Transverse colon (tissue), 4 donors: ENCODE results near the gene PPP1R9A. TPM values are rescaled to one million over a fixed set of nuclear protein-coding genes. Genes with fewer than 3 reads are reported as not detected.

ENCODE experiments used
- DNase-seq: peaks from one replicate; pipeline ENCODE4 v3.0.0-alpha.2; 2019
- H3K27ac ChIP-seq, 4 donors: fragments of 200-600 bp; sonication (generic); 2 replicates each; pipeline ENCODE4 v1.5.1; 2016 to 2018; ENCODE audit warnings: inconsistent platforms in 4 of 4
- H3K27me3 ChIP-seq: fragments of 200-600 bp; sonication (generic); 2 replicates; pipeline ENCODE4 v1.5.1; 2017; ENCODE audit warnings: inconsistent platforms
- H3K36me3 ChIP-seq, 4 donors: fragments of 200-600 bp; sonication (generic); 2 replicates each; pipeline ENCODE4 v1.5.1; 2017 to 2019; ENCODE audit warnings: inconsistent platforms in 4 of 4
- H3K4me1 ChIP-seq, 4 donors: fragments of 200-600 bp; sonication (generic); 2 replicates each; pipeline ENCODE4 v1.5.1; 2017 to 2020; ENCODE audit warnings: inconsistent platforms in 4 of 4
- H3K4me3 ChIP-seq, 4 donors: fragments of 200-600 bp; sonication (generic); 1 replicate in 1 of 4; 2 replicates in 3 of 4; pipeline versions ENCODE4 v1.5.1 to v1.6.1; 2017 to 2019; ENCODE audit warnings: inconsistent platforms in 4 of 4
- H3K9me3 ChIP-seq, 2 donors: fragments of 200-600 bp; sonication (generic); 2 replicates each; pipeline ENCODE4 v1.5.1; 2017 to 2019; ENCODE audit warnings: inconsistent platforms in 2 of 2
- EP300 ChIP-seq: sonication (generic); formaldehyde crosslinking; IDR thresholded peaks from one replicate; pipeline ENCODE4 v1.6.1; 2017; ENCODE audit warnings: antibody characterized with exemption, low read depth
- POLR2A ChIP-seq: fragments of 450-650 bp; IDR thresholded peaks from one replicate; pipeline ENCODE4 v1.6.1; 2016; ENCODE audit warnings: antibody characterized with exemption, mild to moderate bottlenecking, moderate library complexity
- POLR2AphosphoS5 ChIP-seq, 3 donors: sonication (generic); formaldehyde crosslinking; IDR thresholded peaks; one replicate each; pipeline ENCODE4 v1.6.1; 2016; ENCODE audit warnings: antibody characterized with exemption in 3 of 3
- WGBS, 2 donors: methylation state at CpG; one replicate each; pipeline ENCODE4 v1.1.5; 2018; ENCODE audit warnings: low coverage in 1 of 2; 5-methylcytosine and 5-hydroxymethylcytosine counted together
- in situ Hi-C, 4 donors: fragments of 200-750 bp; cut with MboI; loops; one replicate each; pipeline versions ENCODE4 v1.15.0 to v1.15.1; 2017; ENCODE audit warnings: low sequenced_read_pairs in 3 of 4, low pct_ligation_motif_present in 1 of 4, low pct_unique_long_range_greater_than_20kb in 1 of 4
- intact Hi-C: fragments of 100-400 bp; cut with DNase I; formaldehyde crosslinking; loops from one replicate; pipeline ENCODE4 v1.15.1; 2023; ENCODE audit warnings: low total_unique reads
- total RNA-seq, 4 donors: library from RNA; depleted of rRNA; stranded (reverse); fragments of >200 nt; gene quantifications; one replicate each; pipeline ENCODE4 v1.1.0, GENCODE V29; 2016
- TF ChIP-seq, protein P1 (sequence below), 5 experiments: fragments of 200-600 bp in 3 of 5; fragments of 450-650 bp in 2 of 5; sonication (generic) in 3 of 5; IDR thresholded peaks; 1 replicate in 2 of 5; 2 replicates in 3 of 5; pipeline ENCODE4 v1.5.1; 2016 to 2017; ENCODE audit warnings: antibody characterized with exemption in 5 of 5, inconsistent platforms in 3 of 5, mild to moderate bottlenecking in 2 of 5, moderate library complexity in 1 of 5

The PPP1R9A gene
- total RNA-seq, 4 donors from 2014 or later, result 13.1 to 30.0 (median 23.2) TPM

DNA sequence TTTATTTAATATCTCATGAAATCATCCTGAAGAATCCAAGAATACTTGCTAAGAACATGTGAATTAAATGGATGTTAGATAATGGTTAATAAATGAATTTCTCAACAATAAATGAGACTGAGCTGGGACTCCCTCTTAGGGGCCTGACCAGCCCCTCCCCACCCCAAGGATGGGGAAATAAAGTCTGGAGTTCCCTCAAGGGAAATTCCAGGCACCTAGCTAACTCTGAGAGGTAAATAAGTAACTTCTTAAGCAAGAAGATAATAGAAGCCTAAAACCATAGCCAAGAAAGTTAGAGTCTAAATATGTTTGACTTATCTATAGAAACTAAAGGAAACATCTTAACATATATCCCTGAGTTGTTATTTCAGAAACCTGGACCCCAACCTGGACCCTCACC, 32.2 kb upstream of the PPP1R9A start:
- Histone ChIP-seq H3K9me3 (peaks cover 4 to 14% of the 10 kb centered on the region in 2 donors), H3K4me1 (no peaks in the 10 kb centered on the region), H3K36me3 (no peaks in the 10 kb centered on the region), H3K4me3 (no peak overlapping the region), H3K27me3 (no peaks in the 10 kb centered on the region), H3K27ac (no peak overlapping the region)
- in situ Hi-C loops (no loop called here), intact Hi-C loops (no loop called here)
- DNase-seq, result no peak
- no peak for TF ChIP-seq EP300
- TF ChIP-seq, protein P1, sequence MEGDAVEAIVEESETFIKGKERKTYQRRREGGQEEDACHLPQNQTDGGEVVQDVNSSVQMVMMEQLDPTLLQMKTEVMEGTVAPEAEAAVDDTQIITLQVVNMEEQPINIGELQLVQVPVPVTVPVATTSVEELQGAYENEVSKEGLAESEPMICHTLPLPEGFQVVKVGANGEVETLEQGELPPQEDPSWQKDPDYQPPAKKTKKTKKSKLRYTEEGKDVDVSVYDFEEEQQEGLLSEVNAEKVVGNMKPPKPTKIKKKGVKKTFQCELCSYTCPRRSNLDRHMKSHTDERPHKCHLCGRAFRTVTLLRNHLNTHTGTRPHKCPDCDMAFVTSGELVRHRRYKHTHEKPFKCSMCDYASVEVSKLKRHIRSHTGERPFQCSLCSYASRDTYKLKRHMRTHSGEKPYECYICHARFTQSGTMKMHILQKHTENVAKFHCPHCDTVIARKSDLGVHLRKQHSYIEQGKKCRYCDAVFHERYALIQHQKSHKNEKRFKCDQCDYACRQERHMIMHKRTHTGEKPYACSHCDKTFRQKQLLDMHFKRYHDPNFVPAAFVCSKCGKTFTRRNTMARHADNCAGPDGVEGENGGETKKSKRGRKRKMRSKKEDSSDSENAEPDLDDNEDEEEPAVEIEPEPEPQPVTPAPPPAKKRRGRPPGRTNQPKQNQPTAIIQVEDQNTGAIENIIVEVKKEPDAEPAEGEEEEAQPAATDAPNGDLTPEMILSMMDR (IDR thresholded peaks at IDR 0.05), result no peak
- TF ChIP-seq POLR2AphosphoS5 (IDR thresholded peaks at IDR 0.05), result no peak
- TF ChIP-seq POLR2A, result no peak

DNA sequence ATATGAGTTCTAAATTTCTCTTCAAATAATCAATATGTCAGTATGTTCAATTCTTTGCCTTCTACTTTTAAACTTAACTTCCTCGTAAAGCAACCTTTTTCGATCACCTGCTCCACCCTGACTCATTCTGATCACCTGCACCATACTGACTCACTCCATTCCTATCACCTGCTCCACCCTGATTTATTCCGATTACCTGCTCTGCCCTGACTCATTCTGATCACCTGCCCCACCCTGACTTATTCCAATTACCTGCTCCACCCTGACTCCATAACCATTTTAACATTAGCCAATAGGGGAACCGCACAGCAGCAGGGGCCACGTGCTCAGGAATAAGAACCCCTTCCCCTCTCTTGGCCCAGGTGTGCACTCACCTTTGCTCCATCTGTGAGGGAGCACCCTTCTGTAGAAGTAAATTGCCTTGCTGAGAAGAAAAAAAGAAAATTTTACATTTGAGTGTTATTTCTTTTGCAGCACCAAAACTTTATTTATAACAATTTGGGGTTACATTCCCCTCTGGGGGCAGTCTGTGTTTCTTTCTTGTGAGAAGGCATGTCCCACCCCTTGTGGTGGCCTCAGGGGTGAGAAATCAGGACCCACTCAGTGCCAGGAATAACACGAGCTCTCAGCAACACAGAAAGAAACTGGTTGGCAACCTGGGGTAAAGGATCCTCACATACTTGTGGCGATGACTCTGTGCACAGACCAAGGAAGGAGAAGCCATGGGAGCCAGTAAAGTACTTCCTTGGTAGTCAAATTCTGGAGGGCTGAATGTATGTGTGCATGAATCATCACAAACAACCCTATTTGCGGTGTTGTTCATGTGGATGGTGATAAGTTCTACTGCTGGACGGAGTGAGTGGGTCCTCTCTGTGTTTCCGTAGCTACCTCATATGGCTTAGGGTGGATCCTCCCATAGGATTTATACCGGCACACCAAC, 29.4 kb upstream of the PPP1R9A start:
- no peaks in the 10 kb centered on the region for H3K4me1 ChIP-seq
- H3K27me3 ChIP-seq, result no peaks in the 10 kb centered on the region
- H3K4me3 ChIP-seq, result no peak overlapping the region
- no peak for DNase-seq
- no peak overlapping the region for H3K27ac ChIP-seq
- 86% methylated on average over 7 to 11 of the region's 11 CpGs for WGBS, 2 donors
- peaks cover 4 to 14% of the 10 kb centered on the region in 2 donors for H3K9me3 ChIP-seq
- intact Hi-C loops (no loop called here), in situ Hi-C loops (no loop called here)
- TF ChIP-seq EP300, result no peak
- TF ChIP-seq, protein P1 (IDR thresholded peaks at IDR 0.05), result no peak
- TF ChIP-seq POLR2A, result no peak
- TF ChIP-seq POLR2AphosphoS5 (IDR thresholded peaks at IDR 0.05), result no peak
- H3K36me3 ChIP-seq, result no peaks in the 10 kb centered on the region

DNA sequence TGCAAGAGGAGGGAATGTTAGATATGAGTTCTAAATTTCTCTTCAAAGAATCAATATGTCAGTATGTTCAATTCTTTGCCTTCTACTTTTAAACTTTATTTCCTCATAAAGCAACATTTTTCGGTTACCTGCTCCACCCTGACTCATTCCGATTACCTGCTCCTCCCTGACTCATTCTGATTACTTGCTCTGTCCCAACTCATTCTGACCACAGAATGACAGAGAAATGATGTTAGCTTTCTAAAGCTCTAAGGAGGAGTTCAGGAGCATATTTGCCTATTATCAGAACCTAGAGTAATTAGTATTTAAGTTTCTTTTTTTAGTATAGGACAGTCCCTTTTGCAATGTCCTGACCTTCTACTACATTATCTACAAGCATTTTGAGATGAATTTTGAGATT, 24.5 kb upstream of the PPP1R9A start:
- in situ Hi-C loops, result no loop called here
- Histone ChIP-seq H3K27me3 (no peaks in the 10 kb centered on the region), H3K36me3 (no peaks in the 10 kb centered on the region), H3K27ac (no peak overlapping the region), H3K4me3 (no peak overlapping the region), H3K4me1 (no peaks in the 10 kb centered on the region), H3K9me3 (peaks cover 3 to 8% of the 10 kb centered on the region in 2 donors)
- intact Hi-C loops, result no loop called here
- TF ChIP-seq EP300, result no peak
- TF ChIP-seq POLR2AphosphoS5 (IDR thresholded peaks at IDR 0.05), result no peak
- TF ChIP-seq POLR2A, result no peak
- TF ChIP-seq, protein P1 (IDR thresholded peaks at IDR 0.05), result no peak
- DNase-seq, result no peak
- WGBS, 2 donors, result 41 to 57% methylated on average over 2 of the region's 2 CpGs

DNA sequence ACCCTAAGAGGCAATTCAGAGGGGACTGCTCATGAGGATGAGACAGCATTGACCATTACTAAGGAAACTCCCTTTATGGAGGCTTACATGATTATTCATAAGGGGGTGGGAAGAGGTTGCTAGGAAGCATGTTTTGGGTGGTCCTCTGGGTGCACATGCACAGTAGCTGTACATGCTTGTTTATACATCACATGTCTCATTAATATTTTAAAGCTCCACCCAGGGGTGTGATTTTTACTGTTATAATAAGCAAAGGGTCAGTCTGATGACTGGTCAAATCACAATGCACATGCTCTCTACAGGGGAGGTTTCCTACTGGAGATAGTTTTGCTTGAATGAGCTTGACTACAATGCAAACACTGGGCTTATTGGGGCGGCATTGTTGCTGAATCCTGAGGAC, 23.8 kb upstream of the PPP1R9A start:
- in situ Hi-C loops, result no loop called here
- Histone ChIP-seq H3K4me3 (no peak overlapping the region), H3K4me1 (peaks cover 0 to 4% (median 0%) of the 10 kb centered on the region in 4 donors), H3K36me3 (no peaks in the 10 kb centered on the region), H3K9me3 (peaks cover 0 to under 1% of the 10 kb centered on the region in 2 donors), H3K27ac (no peak overlapping the region), H3K27me3 (no peaks in the 10 kb centered on the region)
- intact Hi-C loops, result no loop called here
- 83 to 88% methylated on average over 1 of the region's 1 CpG for WGBS, 2 donors
- TF ChIP-seq EP300 (no peak), POLR2AphosphoS5 (IDR thresholded peaks at IDR 0.05) (no peak), POLR2A (no peak)
- TF ChIP-seq, protein P1 (IDR thresholded peaks at IDR 0.05), result no peak
- no peak for DNase-seq
